A549 (cell line): ENCODE measurements around the gene TMPRSS7.

Experiments
- CHD2 ChIP-seq: fragments of 150-350 bp; IDR thresholded peaks from 2 replicates; pipeline ENCODE4 v1.6.1; 2014; ENCODE audit warnings: low read length; ENCODE audit not compliant: partially characterized antibody
- ESRRA ChIP-seq: fragments of 150-350 bp; IDR thresholded peaks from 2 replicates; pipeline ENCODE4 v1.6.1; 2014; ENCODE audit warnings: mild to moderate bottlenecking, low read length, borderline replicate concordance
- TP53 ChIP-seq: fragments of 250-450 bp; sonication (Bioruptor Pico); IDR thresholded peaks from 2 replicates; pipeline ENCODE4 v1.5.0; 2021; ENCODE audit warnings: mild to moderate bottlenecking, moderate library complexity
- TF ChIP-seq, protein P1 (sequence below): IDR thresholded peaks from 2 replicates; pipeline ENCODE4 v1.6.1; 2012
- TF ChIP-seq, protein P2 (sequence below): fragments of >200 bp; sonication (Bioruptor Twin); formaldehyde crosslinking; IDR thresholded peaks from 3 replicates; pipeline ENCODE4 v1.5.1; 2016

DNA sequence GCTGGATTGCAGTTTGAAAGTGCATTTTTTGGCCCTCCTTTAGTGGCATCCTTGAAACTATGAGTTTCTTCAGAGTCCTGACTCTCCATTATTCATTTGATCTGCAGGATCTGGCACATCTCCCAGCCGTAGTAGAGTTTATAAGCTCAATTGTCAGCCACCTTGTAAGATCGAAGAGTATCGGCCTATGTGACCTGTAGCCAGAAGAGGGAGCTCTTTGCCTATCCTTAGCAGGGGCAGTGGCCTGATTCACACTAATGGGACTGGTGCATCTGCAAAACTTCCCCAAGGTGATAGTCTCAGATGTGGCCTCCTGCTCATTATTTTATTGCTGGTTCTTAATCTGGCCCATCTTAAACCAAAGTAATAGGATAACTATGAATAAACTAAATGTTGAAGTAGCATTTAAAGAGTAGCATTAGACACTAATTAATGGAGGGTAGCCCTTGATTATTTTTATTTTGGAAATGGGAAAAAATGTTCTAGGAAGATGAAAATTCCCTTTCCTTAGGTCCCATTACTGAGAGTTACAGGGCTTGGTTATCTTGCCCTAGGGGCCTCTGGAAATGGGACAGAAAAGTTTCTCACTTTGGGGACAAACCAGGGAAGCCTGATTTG, 77.4 kb downstream of the TMPRSS7 start:
- TF ChIP-seq TP53 (CRISPR knock-in tag) (no peak), ESRRA (no peak), CHD2 (no peak)
- TF ChIP-seq, protein P1, sequence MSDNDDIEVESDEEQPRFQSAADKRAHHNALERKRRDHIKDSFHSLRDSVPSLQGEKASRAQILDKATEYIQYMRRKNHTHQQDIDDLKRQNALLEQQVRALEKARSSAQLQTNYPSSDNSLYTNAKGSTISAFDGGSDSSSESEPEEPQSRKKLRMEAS: no peak
- TF ChIP-seq, protein P2, sequence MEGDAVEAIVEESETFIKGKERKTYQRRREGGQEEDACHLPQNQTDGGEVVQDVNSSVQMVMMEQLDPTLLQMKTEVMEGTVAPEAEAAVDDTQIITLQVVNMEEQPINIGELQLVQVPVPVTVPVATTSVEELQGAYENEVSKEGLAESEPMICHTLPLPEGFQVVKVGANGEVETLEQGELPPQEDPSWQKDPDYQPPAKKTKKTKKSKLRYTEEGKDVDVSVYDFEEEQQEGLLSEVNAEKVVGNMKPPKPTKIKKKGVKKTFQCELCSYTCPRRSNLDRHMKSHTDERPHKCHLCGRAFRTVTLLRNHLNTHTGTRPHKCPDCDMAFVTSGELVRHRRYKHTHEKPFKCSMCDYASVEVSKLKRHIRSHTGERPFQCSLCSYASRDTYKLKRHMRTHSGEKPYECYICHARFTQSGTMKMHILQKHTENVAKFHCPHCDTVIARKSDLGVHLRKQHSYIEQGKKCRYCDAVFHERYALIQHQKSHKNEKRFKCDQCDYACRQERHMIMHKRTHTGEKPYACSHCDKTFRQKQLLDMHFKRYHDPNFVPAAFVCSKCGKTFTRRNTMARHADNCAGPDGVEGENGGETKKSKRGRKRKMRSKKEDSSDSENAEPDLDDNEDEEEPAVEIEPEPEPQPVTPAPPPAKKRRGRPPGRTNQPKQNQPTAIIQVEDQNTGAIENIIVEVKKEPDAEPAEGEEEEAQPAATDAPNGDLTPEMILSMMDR: peak; percentile 60
